IPS-11a (cell line): Measurements from ENCODE around the gene TANC1.

ENCODE experiments used
- H3K4me3 ChIP-seq: one replicate; pipeline ENCODE4 v1.5.1; 2013; ENCODE audit warnings: low read depth, low read length, control low read depth

The TANC1 gene

GRCh38 chr2:159243529-159243928 lies 275.1 kb downstream of the TANC1 start:
- H3K4me3 ChIP-seq: no peak overlapping the region

GRCh38 chr2:159246325-159246988 lies 278.0 kb downstream of the TANC1 start:
- no peak overlapping the region for H3K4me3 ChIP-seq

DNA sequence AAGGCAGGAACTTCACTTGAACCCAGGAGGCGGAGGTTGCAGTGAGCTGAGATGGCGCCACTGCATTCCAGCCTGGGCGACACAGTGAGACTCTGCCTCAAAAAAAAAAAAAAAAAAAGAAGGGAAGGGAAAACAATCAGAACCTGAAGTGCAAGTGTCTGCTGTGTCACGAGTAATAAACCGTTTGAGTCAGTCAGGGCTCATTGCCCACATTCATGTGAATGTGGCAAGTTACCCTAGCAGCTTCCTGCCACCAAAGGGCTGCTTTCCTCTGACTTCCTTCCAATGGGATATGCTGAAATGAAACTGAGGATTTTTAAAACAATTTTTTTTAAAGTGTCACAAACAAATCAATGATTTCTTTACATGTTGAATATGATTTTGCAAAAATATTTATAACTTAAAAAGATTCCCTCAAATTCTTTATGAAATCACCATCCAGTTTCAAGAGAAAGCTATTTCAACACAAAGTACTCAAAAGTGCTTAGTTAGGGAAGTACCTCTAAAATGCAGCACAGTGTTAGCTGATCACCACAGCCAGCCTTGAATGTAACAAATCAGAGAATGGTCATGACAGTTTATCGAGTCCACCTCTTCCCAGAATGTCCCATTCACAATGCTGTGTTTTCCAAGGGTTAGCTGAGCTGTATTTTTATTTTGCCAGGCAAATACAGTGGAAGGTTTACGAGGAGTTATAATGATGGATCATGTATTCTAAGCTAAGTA lies 281.7 kb downstream of the TANC1 start:
- no peak overlapping the region for H3K4me3 ChIP-seq

DNA sequence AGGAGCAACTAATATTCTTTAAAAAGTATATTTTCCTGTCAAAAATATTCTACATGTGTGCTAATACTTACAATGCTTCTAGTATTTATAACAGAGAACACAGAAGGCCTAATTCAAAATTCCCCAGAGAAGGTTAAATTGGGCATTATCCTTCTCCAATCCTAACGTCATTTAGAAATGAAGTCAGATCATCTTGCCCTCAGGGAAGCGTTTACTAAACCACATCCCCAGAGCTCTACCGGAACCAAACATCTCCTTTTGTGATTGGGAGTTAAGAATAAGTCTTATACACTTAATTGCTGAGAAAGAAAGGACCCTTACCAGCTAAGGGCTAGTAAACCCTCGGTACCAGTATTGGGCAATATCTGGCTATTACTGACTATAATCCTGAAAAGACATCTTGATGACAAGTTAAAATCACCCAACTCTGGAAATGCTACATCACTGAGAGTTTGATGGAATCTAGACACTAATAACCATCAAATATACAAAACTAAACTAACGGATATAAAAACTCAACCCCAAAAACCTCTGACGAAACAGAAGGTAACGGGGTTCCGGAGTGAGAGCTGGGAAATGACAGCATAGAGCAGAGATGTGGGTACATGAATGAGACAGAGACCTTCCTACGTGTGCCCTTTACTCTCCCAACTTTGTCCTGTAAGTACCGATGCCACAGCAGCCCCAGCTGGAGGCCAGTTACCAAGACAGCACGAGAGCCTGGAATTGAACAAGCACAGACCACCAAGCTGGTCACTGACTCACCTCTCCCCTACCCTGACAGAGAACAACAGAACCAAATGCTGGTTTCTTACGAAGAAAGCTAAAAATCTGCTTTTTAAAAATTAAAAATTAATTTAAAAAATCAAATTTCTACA lies 283.1 kb downstream of the TANC1 start:
- H3K4me3 ChIP-seq: no peak overlapping the region

GRCh38 chr2:159252905-159253304 lies 284.5 kb downstream of the TANC1 start:
- H3K4me3 ChIP-seq: no peak overlapping the region

DNA sequence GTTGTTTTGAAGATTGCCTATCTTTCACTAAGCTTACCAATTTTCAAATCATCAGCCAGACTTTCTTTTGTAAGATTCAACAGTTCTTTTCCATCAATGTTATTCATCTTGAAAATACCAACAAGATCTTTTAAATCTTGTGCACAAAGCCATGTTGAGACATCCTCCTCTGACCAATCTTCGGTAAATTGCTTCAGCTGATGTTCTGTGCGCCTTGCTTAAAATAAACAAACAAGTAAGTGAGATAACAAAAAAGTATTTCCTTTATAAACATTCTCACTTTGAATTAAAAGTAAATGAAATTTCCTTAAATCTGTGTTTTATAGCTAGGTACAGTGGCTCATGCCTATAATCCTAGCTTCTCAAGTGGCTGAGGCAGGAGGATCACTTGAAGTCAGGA lies 287.7 kb downstream of the TANC1 start:
- no peak overlapping the region for H3K4me3 ChIP-seq

DNA sequence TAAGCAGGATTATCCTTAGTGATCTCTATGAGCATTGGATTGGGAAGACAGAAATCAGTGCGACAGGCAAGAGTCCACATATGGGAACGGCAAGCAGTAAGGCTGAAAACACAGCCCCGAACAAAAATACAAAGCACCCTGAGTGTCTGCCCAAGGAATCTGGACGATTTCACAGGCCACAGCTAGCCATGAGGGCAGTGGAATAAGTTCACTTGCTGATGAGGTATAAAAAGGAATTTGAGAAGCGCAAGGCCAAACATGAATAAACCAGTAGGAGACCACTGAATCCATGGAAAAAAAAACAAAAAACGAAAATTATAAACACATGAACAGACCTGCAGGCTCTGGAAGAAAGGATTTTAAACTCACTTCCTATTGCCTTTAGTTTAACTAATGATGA lies 293.8 kb downstream of the TANC1 start:
- no peak overlapping the region for H3K4me3 ChIP-seq

DNA sequence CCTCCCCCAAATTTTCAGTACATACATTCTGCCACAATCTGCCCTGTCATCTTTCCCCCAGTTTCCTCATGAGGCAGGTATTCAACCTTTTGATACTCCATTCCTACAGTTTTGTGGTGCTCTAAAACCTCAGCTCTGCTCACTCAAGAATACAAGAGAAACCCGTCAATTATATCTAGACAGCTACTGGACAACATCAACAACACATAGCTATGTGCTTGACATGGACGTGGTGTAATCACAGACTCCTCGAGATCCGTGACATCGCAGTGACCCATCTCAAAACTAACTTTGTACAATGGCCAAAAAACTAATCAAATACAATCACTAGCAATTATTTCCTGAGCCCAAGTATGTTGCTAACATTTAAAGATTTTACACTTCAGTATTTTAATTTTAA lies 294.5 kb downstream of the TANC1 start:
- no peak overlapping the region for H3K4me3 ChIP-seq

DNA sequence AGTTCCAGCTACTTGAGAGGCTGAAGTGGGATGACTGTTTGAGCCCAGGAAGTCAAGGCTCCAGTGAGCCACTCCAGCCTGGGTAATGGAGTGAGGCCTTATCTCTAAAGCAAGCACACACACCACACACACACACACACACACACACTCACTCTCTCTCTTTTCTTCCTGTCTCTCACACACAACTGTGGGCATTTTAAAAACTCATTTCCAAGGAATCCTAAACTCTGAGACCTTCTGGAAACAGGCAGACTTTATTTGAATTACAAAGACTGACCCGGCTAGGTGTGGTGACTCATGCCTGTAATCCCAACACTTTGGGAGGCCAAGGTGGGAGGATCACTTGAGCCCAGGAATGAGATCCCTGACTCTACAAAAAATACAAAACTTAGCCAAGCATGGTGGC lies 296.7 kb downstream of the TANC1 start:
- H3K4me3 ChIP-seq: no peak overlapping the region

GRCh38 chr2:159266554-159266953 lies 298.1 kb downstream of the TANC1 start:
- no peak overlapping the region for H3K4me3 ChIP-seq

DNA sequence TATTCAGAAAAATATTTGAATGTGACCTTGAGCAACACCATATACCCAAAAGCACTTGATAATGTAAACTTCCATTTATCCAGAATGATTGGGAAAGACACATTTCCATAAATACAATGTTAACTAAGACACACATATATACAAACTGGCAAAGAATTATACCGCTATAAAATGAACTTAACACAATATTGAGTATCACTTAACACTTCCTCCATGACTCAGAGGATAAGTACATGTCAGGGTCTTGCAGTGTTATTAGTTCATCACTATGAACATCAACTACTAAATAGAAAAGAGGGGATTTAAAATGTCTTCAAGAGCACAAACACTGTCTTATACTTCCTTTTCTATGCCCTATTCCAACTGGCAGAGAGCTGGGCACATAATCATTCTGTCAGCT lies 299.5 kb downstream of the TANC1 start:
- no peak overlapping the region for H3K4me3 ChIP-seq

DNA sequence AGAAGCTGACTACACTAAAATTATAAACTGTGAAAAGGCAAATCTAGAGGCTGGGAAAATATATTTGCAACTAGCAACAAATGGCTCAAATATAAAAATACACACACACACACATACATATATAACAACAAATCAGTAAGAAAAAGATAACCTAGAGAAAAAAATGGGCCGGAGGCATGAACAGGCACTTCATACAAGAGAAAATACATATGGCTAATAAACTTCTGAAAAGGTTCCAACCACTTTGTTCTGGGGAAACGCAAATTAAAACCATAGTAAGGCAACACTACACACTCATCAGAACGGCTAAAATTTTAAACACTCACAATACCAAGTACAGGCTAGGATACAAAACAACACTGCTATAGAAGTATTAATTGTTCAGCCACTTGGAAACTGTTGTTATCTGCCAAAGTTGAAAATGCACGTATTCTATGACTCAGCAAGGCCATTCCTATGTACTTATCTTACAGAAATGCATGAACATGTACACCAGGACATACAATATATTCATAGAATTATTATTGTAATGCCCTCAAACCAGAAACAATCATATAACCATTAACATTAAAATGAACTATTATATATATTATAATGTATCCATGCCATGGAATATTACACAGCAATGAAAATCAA lies 302.4 kb downstream of the TANC1 start:
- H3K4me3 ChIP-seq: no peak overlapping the region

DNA sequence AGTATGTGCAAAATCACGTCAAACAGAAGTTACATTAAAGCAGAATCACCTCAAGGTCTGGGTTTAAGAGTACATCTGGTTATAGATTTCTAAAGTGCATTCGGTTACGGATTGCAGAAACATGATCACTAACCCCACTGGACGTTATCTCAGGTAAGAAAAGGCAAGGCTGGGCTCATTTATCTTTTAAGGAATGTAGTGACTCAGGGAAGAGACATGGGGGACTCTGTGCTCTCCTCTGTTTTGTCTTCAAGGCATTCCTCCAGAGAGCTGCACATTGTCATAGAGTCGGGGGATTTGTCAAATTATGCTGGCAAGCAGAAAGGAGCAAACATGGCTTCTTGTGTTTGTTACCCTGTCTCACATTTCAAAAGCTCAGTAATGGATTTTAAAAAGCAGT lies 303.7 kb downstream of the TANC1 start:
- H3K4me3 ChIP-seq: no peak overlapping the region

GRCh38 chr2:159275111-159275510 lies 306.7 kb downstream of the TANC1 start:
- no peak overlapping the region for H3K4me3 ChIP-seq

GRCh38 chr2:159279700-159280099 lies 311.3 kb downstream of the TANC1 start:
- no peak overlapping the region for H3K4me3 ChIP-seq

GRCh38 chr2:159281002-159281401 lies 312.6 kb downstream of the TANC1 start:
- no peak overlapping the region for H3K4me3 ChIP-seq
